Measurements from ENCODE around the gene SMYD4.
"Not testable (repeated sequence)": the region's sequence is repeated elsewhere in the genome, so short reads cannot be mapped to it uniquely, and the experiment has no call there.

The SMYD4 gene

GRCh38 chr17:1744551-1745512 is 84.9 kb downstream of the SMYD4 start:
- no peaks in the 10 kb centered on the region for H3K79me2 ChIP-seq (ENCODE audit: insufficient read depth, low read depth)
- no peaks in the 10 kb centered on the region for H4K20me1 ChIP-seq (ENCODE audit: insufficient read depth)
- no peaks in the 10 kb centered on the region for H3K27me3 ChIP-seq (ENCODE audit: insufficient read depth, low read depth)
- H3K27ac ChIP-seq = no peak overlapping the region
- no peak overlapping the region for H3K9ac ChIP-seq
- no peak overlapping the region for H2AFZ ChIP-seq (ENCODE audit: low read depth)
- no peaks in the 10 kb centered on the region for H3K4me1 ChIP-seq (ENCODE audit: low read depth, poor library complexity, severe bottlenecking)
- H3K36me3 ChIP-seq (ENCODE audit: insufficient read depth) = no peaks in the 10 kb centered on the region
- no peak overlapping the region for H3K4me3 ChIP-seq (IDR thresholded peaks at IDR 0.05; ENCODE audit: insufficient read depth, low read depth, low read length)
- no peak overlapping the region for H3K4me2 ChIP-seq
- TF ChIP-seq, protein P1, sequence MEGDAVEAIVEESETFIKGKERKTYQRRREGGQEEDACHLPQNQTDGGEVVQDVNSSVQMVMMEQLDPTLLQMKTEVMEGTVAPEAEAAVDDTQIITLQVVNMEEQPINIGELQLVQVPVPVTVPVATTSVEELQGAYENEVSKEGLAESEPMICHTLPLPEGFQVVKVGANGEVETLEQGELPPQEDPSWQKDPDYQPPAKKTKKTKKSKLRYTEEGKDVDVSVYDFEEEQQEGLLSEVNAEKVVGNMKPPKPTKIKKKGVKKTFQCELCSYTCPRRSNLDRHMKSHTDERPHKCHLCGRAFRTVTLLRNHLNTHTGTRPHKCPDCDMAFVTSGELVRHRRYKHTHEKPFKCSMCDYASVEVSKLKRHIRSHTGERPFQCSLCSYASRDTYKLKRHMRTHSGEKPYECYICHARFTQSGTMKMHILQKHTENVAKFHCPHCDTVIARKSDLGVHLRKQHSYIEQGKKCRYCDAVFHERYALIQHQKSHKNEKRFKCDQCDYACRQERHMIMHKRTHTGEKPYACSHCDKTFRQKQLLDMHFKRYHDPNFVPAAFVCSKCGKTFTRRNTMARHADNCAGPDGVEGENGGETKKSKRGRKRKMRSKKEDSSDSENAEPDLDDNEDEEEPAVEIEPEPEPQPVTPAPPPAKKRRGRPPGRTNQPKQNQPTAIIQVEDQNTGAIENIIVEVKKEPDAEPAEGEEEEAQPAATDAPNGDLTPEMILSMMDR (conservative IDR thresholded peaks at IDR 0.05; ENCODE audit: low read depth, low read length) = no peak

GRCh38 chr17:1743088-1743439 is 86.6 kb downstream of the SMYD4 start:
- no peak overlapping the region for H2AFZ ChIP-seq (ENCODE audit: low read depth)
- TF ChIP-seq, protein P1 (conservative IDR thresholded peaks at IDR 0.05; ENCODE audit: low read depth, low read length) = no peak
- H3K79me2 ChIP-seq (ENCODE audit: insufficient read depth, low read depth) = no peaks in the 10 kb centered on the region
- H4K20me1 ChIP-seq (ENCODE audit: insufficient read depth) = no peaks in the 10 kb centered on the region
- no peak overlapping the region for H3K4me3 ChIP-seq (IDR thresholded peaks at IDR 0.05; ENCODE audit: insufficient read depth, low read depth, low read length)
- no peaks in the 10 kb centered on the region for H3K4me1 ChIP-seq (ENCODE audit: low read depth, poor library complexity, severe bottlenecking)
- H3K27me3 ChIP-seq (ENCODE audit: insufficient read depth, low read depth) = no peaks in the 10 kb centered on the region
- H3K4me2 ChIP-seq = no peak overlapping the region
- H3K36me3 ChIP-seq (ENCODE audit: insufficient read depth) = no peaks in the 10 kb centered on the region
- H3K27ac ChIP-seq = no peak overlapping the region
- no peak overlapping the region for H3K9ac ChIP-seq

GRCh38 chr17:1742371-1743087 is 87.2 kb downstream of the SMYD4 start, which contains the start of gene SERPINF2:
Gene SERPINF2 (plus strand): TSS chr17:1742871. CDS start chr17:1744996, 2,125 bp downstream.
- no peak within 1 kb of the TSS for H3K9ac ChIP-seq

GRCh38 chr17:1741899-1742298 is 87.8 kb downstream of the SMYD4 start:
- not testable (repeated sequence) for H3K27me3 ChIP-seq (ENCODE audit: insufficient read depth, low read depth); H2AFZ ChIP-seq (ENCODE audit: low read depth); H3K4me2 ChIP-seq; H3K4me1 ChIP-seq (ENCODE audit: low read depth, poor library complexity, severe bottlenecking); H3K9ac ChIP-seq; H3K4me3 ChIP-seq (IDR thresholded peaks at IDR 0.05; ENCODE audit: insufficient read depth, low read depth, low read length); H3K36me3 ChIP-seq (ENCODE audit: insufficient read depth); H3K79me2 ChIP-seq (ENCODE audit: insufficient read depth, low read depth); H4K20me1 ChIP-seq (ENCODE audit: insufficient read depth); H3K27ac ChIP-seq

More at GRCh38 chr17:1742371-1743087, 87.2 kb downstream of the SMYD4 start, which contains the start of gene SERPINF2:
- peaks cover 1% of the 10 kb centered on the region for H3K4me1 ChIP-seq (ENCODE audit: low read depth, poor library complexity, severe bottlenecking)
- no peak within 1 kb of the TSS for H2AFZ ChIP-seq (ENCODE audit: low read depth)
- no peak within 1 kb of the TSS for H3K4me2 ChIP-seq
- no peaks in the 10 kb centered on the region for H3K79me2 ChIP-seq (ENCODE audit: insufficient read depth, low read depth)
- TF ChIP-seq, protein P1 (conservative IDR thresholded peaks at IDR 0.05; ENCODE audit: low read depth, low read length) = no peak
- H3K36me3 ChIP-seq (ENCODE audit: insufficient read depth) = no peaks in the 10 kb centered on the region
- no peak within 1 kb of the TSS for H3K4me3 ChIP-seq (IDR thresholded peaks at IDR 0.05; ENCODE audit: insufficient read depth, low read depth, low read length)
- H4K20me1 ChIP-seq (ENCODE audit: insufficient read depth) = no peaks in the 10 kb centered on the region
- H3K27me3 ChIP-seq (ENCODE audit: insufficient read depth, low read depth) = no peaks in the 10 kb centered on the region
- H3K27ac ChIP-seq = no peak within 1 kb of the TSS

Data from KMS-11 (cell line).